ENCODE data around the gene SV2C. TPM values are rescaled to one million over a fixed set of nuclear protein-coding genes. Genes with fewer than 3 reads are reported as not detected.
A peak's percentile ranks its signal among the peaks of the same experiment; 100 is the strongest.

Gene SV2C
- total and polyA plus RNA-seq, 4 donors, result 0.01 to 0.40 (median 0.37) TPM; not detected in 1

DNA sequence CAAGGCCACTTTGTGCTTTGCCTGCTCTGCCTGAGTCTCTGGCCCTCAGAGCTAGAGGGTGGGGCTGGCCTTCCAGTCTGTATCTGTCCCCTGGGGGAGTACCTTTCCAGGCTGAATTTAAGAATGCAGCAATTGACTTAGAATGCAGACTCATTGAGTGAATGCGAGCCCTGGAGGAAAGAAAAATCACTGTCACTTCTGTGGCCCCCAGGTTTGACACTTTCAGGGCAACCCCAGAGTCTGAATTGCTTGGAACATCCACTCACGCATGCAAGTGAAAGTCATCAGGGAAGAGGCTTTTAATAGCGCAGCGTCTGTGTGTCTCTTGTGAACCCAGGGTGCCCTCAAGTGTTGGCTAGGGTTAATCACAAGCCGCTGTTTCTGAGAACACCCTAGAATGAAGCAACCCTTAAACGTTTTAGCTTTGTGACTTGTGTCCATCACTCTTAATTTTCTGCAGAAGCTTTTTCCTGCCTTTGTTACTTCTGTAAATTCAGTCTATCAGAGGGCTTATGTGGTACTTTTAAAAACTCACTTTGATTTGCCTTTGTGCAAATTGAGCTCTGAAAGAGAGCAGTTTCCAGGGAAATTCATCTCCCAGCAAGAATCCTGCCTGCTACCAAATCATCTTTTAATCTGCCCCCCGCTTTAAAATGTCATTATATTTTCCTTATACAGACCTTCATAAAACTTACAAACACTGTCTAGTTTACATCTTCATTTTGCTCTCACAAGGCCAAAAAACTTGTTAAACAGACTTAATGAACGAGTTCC is 173.1 kb downstream of the SV2C start:
- H3K4me3 ChIP-seq, result no peak overlapping the region
- DNase-seq (peak; percentile 74 to 89 (median 80)), ATAC-seq (ENCODE audit: insufficient read depth, low FRiP score) (peak; percentile 77)
- H3K27ac ChIP-seq (ENCODE audit: low read depth in 1 of 2, low read length in 1 of 2), result no peak overlapping the region
- no peaks in the 10 kb centered on the region for H3K36me3 ChIP-seq (ENCODE audit: control insufficient read depth in 4 of 4, insufficient read depth in 4 of 4, low read length in 4 of 4)
- peaks cover 0 to 4% (median 0%) of the 10 kb centered on the region in 5 donors for H3K4me1 ChIP-seq (ENCODE audit: control insufficient read depth in 5 of 5, insufficient read depth in 5 of 5, low read length in 5 of 5)
- H3K9me3 ChIP-seq (ENCODE audit: control insufficient read depth in 4 of 4, insufficient read depth in 3 of 4, low read length in 3 of 4), result no peaks in the 10 kb centered on the region
- WGBS, 2 donors, result 21% methylated on average over 8 of the region's 8 CpGs
- TF ChIP-seq CTCF (IDR thresholded peaks at IDR 0.05; ENCODE audit: control extremely low read depth, extremely low read depth), result peak; percentile 82
- H3K9ac ChIP-seq (ENCODE audit: insufficient read depth in 1 of 2, low read length in 2 of 2), result no peak overlapping the region
- H3K27me3 ChIP-seq (ENCODE audit: control insufficient read depth in 3 of 3, insufficient read depth in 3 of 3, low read length in 2 of 3), result no peaks in the 10 kb centered on the region

- 88 to 90% methylated on average over 6 of the region's 6 CpGs for WGBS, 2 donors
- DNase-seq (no peak), ATAC-seq (ENCODE audit: insufficient read depth, low FRiP score) (no peak)
- no peak for TF ChIP-seq CTCF (IDR thresholded peaks at IDR 0.05; ENCODE audit: control extremely low read depth, extremely low read depth)
- H3K36me3 ChIP-seq (ENCODE audit: control insufficient read depth in 4 of 4, insufficient read depth in 4 of 4, low read length in 4 of 4), result no peaks in the 10 kb centered on the region
- H3K9ac ChIP-seq (ENCODE audit: insufficient read depth in 1 of 2, low read length in 2 of 2), result no peak overlapping the region
- H3K4me3 ChIP-seq, result no peak overlapping the region
- H3K9me3 ChIP-seq (ENCODE audit: control insufficient read depth in 4 of 4, insufficient read depth in 3 of 4, low read length in 3 of 4), result no peaks in the 10 kb centered on the region
- H3K27me3 ChIP-seq (ENCODE audit: control insufficient read depth in 3 of 3, insufficient read depth in 3 of 3, low read length in 2 of 3), result no peaks in the 10 kb centered on the region
- peaks cover 0 to 4% (median 0%) of the 10 kb centered on the region in 5 donors for H3K4me1 ChIP-seq (ENCODE audit: control insufficient read depth in 5 of 5, insufficient read depth in 5 of 5, low read length in 5 of 5)
- no peak overlapping the region for H3K27ac ChIP-seq (ENCODE audit: low read depth in 1 of 2, low read length in 1 of 2)
These were observed 174.1 kb downstream of the SV2C start for GRCh38 chr5:76257225-76257833.

- no peak overlapping the region for H3K9ac ChIP-seq (ENCODE audit: insufficient read depth in 1 of 2, low read length in 2 of 2)
- H3K36me3 ChIP-seq (ENCODE audit: control insufficient read depth in 4 of 4, insufficient read depth in 4 of 4, low read length in 4 of 4), result no peaks in the 10 kb centered on the region
- TF ChIP-seq CTCF (IDR thresholded peaks at IDR 0.05; ENCODE audit: control extremely low read depth, extremely low read depth), result no peak
- WGBS, 2 donors, result 74 to 80% methylated on average over 3 of the region's 3 CpGs
- DNase-seq (no peak), ATAC-seq (ENCODE audit: insufficient read depth, low FRiP score) (no peak)
- no peaks in the 10 kb centered on the region for H3K27me3 ChIP-seq (ENCODE audit: control insufficient read depth in 3 of 3, insufficient read depth in 3 of 3, low read length in 2 of 3)
- no peaks in the 10 kb centered on the region for H3K9me3 ChIP-seq (ENCODE audit: control insufficient read depth in 4 of 4, insufficient read depth in 3 of 4, low read length in 3 of 4)
- H3K4me3 ChIP-seq, result no peak overlapping the region
- H3K27ac ChIP-seq (ENCODE audit: low read depth in 1 of 2, low read length in 1 of 2), result no peak overlapping the region
- H3K4me1 ChIP-seq (ENCODE audit: control insufficient read depth in 5 of 5, insufficient read depth in 5 of 5, low read length in 5 of 5), result peaks cover 0 to 4% (median 0%) of the 10 kb centered on the region in 5 donors
These were observed 174.7 kb downstream of the SV2C start for GRCh38 chr5:76257897-76258296.
